Progenitor cell of endocrine pancreas (in vitro differentiated cells): Measurements from ENCODE around the gene ACTR1A. TPM values are rescaled to one million over a fixed set of nuclear protein-coding genes. Genes with fewer than 3 reads are reported as not detected.
"Not testable (repeated sequence)": the region's sequence is repeated elsewhere in the genome, so short reads cannot be mapped to it uniquely, and the experiment has no call there.

Experiments
- DNase-seq: peaks from one replicate; pipeline ENCODE4 v3.0.0; 2021; ENCODE audit warnings: low spot score; ENCODE audit not compliant: unreplicated experiment
- H3K27ac Mint-ChIP-seq: 2 replicates; pipeline ENCODE4 v1.8.0; 2021; ENCODE audit warnings: mild to moderate bottlenecking, moderate library complexity, mixed read lengths
- H3K27me3 Mint-ChIP-seq: 2 replicates; pipeline ENCODE4 v1.8.0; 2021; ENCODE audit warnings: mixed read lengths
- H3K36me3 Mint-ChIP-seq: 2 replicates; pipeline ENCODE4 v1.8.0; 2022; ENCODE audit warnings: mixed read lengths; ENCODE audit not compliant: insufficient read depth
- H3K4me1 Mint-ChIP-seq: 2 replicates; pipeline ENCODE4 v1.8.0; 2021; ENCODE audit warnings: low read depth, mixed read lengths
- H3K4me3 Mint-ChIP-seq: 2 replicates; pipeline ENCODE4 v1.8.0; 2021; ENCODE audit warnings: low read depth, mild to moderate bottlenecking, moderate library complexity, mixed read lengths
- H3K9me3 Mint-ChIP-seq: 2 replicates; pipeline ENCODE4 v1.8.0; 2021; ENCODE audit warnings: low read depth, mixed read lengths
- total RNA-seq: library from RNA; stranded (reverse); gene quantifications from 2 replicates; pipeline ENCODE4 v1.2.1, GENCODE V29; 2021
- TF ChIP-seq, protein P1 (sequence below): fragments of 200-600 bp; sonication (generic); IDR thresholded peaks from one replicate; pipeline ENCODE4 v1.5.0; 2021; ENCODE audit warnings: antibody characterized with exemption, mild to moderate bottlenecking; ENCODE audit not compliant: unreplicated experiment

ACTR1A gene
- total RNA-seq, 1 donor from 2014 or later = 104 TPM

DNA sequence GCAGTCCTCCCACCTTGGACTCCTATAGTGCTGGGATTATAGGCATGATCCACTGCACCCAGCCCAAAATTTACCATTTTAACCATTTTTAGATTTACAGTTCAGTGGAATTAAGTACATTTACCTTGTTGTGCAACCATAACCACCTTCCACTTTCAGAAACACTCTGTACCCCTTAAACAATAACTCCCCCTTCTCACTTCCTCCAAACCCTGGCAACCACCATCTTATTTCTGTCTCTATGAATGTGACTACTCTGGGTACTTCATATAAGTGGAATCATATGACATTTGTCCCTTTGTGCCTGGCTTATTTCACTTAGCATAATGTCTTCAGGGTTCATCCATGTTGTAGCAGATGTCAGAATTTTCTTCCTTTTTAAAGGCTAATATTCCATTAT lies 34.9 kb upstream of the ACTR1A start:
- no peaks in the 10 kb centered on the region for H3K27me3 Mint-ChIP-seq
- no peak overlapping the region for H3K27ac Mint-ChIP-seq
- no peak overlapping the region for H3K4me3 Mint-ChIP-seq
- no peak for DNase-seq
- no peaks in the 10 kb centered on the region for H3K9me3 Mint-ChIP-seq
- H3K36me3 Mint-ChIP-seq = peaks cover 4% of the 10 kb centered on the region
- peaks cover 4% of the 10 kb centered on the region for H3K4me1 Mint-ChIP-seq
- TF ChIP-seq, protein P1, sequence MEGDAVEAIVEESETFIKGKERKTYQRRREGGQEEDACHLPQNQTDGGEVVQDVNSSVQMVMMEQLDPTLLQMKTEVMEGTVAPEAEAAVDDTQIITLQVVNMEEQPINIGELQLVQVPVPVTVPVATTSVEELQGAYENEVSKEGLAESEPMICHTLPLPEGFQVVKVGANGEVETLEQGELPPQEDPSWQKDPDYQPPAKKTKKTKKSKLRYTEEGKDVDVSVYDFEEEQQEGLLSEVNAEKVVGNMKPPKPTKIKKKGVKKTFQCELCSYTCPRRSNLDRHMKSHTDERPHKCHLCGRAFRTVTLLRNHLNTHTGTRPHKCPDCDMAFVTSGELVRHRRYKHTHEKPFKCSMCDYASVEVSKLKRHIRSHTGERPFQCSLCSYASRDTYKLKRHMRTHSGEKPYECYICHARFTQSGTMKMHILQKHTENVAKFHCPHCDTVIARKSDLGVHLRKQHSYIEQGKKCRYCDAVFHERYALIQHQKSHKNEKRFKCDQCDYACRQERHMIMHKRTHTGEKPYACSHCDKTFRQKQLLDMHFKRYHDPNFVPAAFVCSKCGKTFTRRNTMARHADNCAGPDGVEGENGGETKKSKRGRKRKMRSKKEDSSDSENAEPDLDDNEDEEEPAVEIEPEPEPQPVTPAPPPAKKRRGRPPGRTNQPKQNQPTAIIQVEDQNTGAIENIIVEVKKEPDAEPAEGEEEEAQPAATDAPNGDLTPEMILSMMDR = no peak

DNA sequence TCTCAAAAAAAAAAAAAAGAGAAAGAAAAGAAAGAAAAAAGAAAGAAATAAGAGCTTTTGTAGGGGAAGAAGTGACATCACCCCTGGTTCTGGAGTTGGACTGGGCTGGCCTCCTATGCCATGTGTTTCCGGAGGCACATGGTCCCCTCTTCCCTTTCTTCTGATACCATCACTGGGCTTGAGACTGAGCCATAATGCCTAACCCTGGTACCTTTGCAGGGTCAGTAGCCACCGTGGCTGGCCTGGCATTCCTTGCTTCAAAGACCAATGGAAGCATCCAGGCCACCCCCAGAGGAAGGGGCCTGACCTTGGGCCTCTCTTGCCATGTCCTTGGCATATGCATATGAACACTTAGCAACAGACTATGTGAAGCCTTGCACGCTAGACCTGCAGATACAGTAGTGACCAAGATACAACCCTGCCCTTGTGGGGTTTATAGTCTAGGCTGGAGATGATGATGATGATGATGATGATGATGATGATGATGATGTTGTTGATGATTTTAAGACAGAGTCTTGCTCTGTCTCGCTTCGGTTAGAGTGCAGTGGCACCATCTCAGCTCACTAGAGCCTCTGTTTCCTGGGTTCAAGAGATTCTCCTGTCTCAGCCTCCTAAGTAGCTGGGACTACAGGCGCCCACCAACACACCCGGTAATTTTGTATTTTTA lies 33.1 kb upstream of the ACTR1A start:
- H3K4me1 Mint-ChIP-seq = peaks cover 4% of the 10 kb centered on the region
- H3K9me3 Mint-ChIP-seq = no peaks in the 10 kb centered on the region
- TF ChIP-seq, protein P1 = no peak
- no peak for DNase-seq
- H3K27ac Mint-ChIP-seq = no peak overlapping the region
- H3K36me3 Mint-ChIP-seq = peaks cover 5% of the 10 kb centered on the region
- no peak overlapping the region for H3K4me3 Mint-ChIP-seq
- H3K27me3 Mint-ChIP-seq = no peaks in the 10 kb centered on the region

- not testable (repeated sequence) for H3K4me1 Mint-ChIP-seq, H3K27ac Mint-ChIP-seq, H3K27me3 Mint-ChIP-seq, H3K4me3 Mint-ChIP-seq, H3K9me3 Mint-ChIP-seq, DNase-seq, H3K36me3 Mint-ChIP-seq
Observed at GRCh38 chr10:102534966-102535365, 32.5 kb upstream of the ACTR1A start.

DNA sequence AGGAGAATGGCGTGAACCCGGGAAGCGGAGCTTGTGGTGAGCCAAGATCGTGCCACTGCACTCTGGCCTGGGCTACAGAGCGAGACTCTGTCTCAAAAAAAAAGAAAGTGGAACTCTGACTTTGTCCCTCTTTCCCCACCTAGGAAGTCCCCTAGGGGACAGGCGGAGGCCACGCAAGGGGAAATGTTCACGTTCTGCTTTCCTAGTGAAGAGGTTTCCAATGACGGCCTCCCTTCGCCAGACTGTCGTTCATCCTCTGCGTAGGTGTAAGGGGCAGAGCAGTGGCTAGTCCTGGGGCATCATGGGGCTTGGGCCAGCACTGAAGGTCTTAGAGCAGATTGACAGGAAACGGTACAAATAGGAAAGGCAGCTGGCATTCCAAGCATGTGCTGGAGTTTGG lies 31.8 kb upstream of the ACTR1A start:
- Mint-ChIP-seq H3K36me3 (peaks cover 5% of the 10 kb centered on the region), H3K27me3 (no peaks in the 10 kb centered on the region), H3K9me3 (no peaks in the 10 kb centered on the region), H3K27ac (peak overlapping the region; percentile 29), H3K4me1 (peaks cover 4% of the 10 kb centered on the region), H3K4me3 (no peak overlapping the region)
- TF ChIP-seq, protein P1 = no peak
- DNase-seq = no peak

- Mint-ChIP-seq H3K27me3 (no peaks in the 10 kb centered on the region), H3K4me1 (no peaks in the 10 kb centered on the region), H3K27ac (no peak overlapping the region), H3K9me3 (no peaks in the 10 kb centered on the region), H3K36me3 (peaks cover 8% of the 10 kb centered on the region), H3K4me3 (no peak overlapping the region)
- TF ChIP-seq, protein P1 = no peak
- DNase-seq = no peak
Observed at GRCh38 chr10:102527546-102527945, 25.0 kb upstream of the ACTR1A start.

GRCh38 chr10:102524746-102525145 lies 22.2 kb upstream of the ACTR1A start:
- no peak for DNase-seq
- no peak overlapping the region for H3K4me3 Mint-ChIP-seq
- TF ChIP-seq, protein P1 = no peak

More at GRCh38 chr10:102524746-102525145, 22.2 kb upstream of the ACTR1A start:
- no peaks in the 10 kb centered on the region for H3K9me3 Mint-ChIP-seq
- no peak overlapping the region for H3K27ac Mint-ChIP-seq
- H3K36me3 Mint-ChIP-seq = peaks cover 8% of the 10 kb centered on the region
- no peaks in the 10 kb centered on the region for H3K4me1 Mint-ChIP-seq
- no peaks in the 10 kb centered on the region for H3K27me3 Mint-ChIP-seq
